HG03175 (cell line): ENCODE results near the gene DDX1.
"Not testable (repeated sequence)": the region's sequence is repeated elsewhere in the genome, so short reads cannot be mapped to it uniquely, and the experiment has no call there.

Experiments used
- ATAC-seq: cut with Tn5 transposase; IDR thresholded peaks from one replicate; pipeline ENCODE4 v1.9.1; 2021; ENCODE audit warnings: mild to moderate bottlenecking, moderate library complexity; ENCODE audit not compliant: unreplicated experiment

Gene DDX1

DNA sequence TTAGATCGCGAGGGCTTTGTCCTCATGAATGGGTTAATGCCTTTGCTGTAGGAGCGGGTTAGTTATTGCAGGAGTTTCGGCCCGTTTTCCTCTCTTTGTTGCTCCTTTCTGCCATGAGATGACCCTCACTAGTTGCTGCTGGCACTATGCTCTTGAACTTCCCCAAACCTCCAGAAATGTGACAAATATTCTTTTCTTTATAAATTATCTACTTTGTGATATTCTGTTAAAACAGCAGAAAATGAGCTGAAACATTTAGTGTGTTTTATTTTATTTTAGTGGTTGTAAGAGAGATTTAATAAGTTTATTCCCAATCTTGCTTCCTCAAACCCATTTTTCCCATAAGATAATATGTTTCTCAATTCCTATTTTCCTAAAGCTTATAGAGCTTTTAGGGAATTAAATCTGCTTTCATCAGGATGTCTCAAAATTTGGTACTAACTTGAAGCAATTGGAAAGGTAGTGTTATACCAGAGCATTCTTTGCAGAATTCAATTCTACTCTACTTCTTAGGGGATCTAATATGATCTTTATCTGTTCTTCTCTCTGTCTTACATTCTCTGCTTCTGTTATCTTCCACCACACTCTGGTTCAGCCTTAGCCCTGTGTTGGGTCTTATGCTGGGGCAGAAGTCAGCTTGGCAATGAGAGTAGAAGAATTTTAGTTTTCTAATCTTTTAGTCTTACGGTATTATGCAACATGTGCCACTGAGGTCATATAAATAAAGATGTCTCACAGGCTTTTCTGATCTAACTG lies 23.1 kb downstream of the DDX1 start:
- no peak for ATAC-seq

DNA sequence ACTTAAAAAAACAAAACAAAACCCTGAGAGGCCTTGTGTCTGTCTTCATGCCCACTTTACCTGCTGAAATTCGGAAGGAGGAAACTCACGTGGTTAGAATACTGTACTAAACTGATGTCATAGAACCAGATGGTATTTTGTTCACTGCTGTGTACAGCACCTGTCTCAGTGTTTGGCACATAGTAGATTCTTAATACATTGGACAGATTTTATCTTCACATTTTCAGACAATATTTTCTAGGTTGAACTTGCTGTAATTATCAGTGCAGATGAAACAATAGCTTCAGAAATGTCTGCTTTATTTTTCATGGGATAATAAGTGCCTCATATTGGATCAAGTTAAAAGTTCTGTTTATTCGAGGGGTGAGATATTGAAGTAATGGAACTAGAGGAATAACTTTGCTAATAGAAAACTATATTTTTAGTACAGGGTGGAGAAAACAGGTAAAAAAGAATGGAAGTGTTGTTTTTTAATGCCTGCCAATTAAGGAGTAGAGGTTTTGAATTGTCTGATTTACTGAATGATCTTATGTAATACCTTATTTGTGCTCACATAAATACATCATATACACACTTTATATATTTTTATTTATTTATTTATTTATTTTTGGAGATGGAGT lies 23.7 kb downstream of the DDX1 start:
- ATAC-seq: no peak

GRCh38 chr2:15616429-15616828 lies 24.8 kb downstream of the DDX1 start:
- no peak for ATAC-seq

GRCh38 chr2:15616850-15617777 lies 25.4 kb downstream of the DDX1 start:
- no peak for ATAC-seq

DNA sequence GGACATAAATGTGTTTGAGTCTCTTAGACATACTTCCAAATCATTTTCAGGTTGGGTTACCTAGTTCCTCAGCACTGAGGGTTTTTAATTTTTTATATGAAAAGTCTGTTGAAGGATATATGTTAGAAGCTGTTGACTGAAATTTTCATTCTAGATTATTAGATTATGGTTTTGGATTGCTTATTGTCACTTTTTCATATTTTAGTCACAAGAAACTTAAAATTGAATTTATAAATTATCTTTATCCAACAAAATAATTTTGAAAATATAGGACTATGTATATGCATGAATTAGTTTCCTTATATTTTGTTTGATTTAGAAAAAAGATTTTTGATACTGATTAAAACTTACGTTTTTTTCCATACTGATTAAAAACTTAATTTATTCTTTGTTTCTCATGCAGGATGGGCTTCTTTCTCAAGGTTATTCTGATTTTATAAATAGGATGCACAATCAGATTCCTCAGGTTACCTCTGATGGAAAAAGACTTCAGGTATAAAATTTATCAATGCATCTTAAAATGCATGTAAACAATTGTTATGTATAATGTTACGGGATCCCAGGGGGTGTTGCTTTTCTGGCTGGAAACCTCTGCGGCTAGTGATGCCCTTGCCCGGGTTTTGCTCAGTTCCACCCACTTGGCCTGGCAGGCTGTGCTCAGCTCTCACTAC lies 26.2 kb downstream of the DDX1 start:
- no peak for ATAC-seq

DNA sequence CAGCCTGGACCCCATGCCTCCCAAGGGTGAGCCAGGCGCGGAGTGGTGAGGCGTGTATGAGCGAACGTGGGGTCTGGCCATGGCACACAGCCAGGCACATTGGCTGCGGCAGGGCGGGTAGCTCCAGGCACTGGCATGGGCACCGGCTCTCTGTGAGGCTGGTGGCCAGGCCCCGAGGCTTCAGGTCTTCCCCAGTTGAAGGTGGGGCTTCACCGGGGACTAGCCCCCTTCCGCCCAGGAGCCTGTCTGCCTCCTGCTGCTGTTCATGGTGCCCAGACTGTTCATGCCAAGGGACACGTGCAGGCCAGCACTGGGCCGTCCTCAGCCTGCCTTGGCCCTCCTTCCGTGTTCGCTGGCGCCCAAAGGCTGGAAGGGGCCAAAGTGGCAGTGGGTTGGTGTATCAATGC lies 26.8 kb downstream of the DDX1 start:
- ATAC-seq: no peak

DNA sequence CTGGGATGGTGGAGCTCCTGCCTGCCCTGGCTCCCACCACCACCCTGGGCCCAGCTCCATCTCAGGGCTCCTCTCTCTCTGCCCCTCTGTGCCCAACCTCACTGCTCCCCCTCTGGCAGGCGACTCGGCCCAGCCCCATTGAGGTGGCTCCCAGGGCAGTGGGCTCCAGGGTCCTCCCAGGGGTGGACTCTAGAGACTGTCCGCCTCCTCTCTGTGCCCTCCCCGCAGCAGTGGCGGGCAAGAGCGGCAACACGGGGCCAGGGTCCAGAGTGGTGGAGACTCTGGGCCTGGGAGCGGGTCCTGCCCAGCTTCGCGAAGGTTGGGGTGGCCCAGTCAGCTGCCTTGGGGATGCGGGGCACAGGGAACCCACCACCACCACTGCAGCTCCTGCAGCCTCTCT lies 27.4 kb downstream of the DDX1 start:
- ATAC-seq: no peak

DNA sequence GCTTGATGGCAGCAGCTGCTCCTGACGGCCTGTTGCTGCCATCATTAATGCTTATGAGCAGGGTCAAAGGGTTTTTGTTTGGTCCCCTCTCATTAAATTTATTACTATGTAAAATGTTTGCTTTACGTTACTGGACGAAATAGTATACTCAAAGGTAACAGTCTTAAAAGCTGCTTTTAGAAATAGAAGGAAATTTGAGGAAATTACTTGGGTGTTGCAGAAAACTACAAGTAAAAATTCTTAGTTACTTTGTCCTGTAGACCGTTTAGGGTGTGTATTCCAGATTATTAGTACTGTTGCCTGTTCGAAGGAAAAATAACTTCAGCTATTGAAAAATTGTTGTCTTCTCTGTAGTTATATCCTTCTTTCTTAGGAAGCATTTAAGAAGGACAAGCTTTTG lies 27.8 kb downstream of the DDX1 start:
- ATAC-seq: no peak

DNA sequence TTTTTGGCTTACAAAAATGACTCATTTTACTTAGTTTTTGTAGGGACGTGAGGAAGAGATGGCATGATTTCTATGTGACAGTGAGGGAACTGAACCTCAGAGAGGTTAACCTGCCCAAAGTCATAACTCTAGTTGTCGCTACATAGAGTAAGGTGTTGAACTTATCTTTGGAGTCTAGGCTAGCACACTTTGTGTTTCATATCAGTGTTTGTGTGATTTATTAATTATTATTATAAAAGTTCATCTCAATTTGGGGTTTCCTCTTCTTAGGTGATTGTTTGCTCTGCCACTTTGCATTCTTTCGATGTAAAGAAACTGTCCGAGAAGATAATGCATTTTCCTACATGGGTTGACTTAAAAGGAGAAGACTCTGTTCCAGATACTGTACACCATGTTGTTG lies 28.3 kb downstream of the DDX1 start:
- ATAC-seq: no peak

DNA sequence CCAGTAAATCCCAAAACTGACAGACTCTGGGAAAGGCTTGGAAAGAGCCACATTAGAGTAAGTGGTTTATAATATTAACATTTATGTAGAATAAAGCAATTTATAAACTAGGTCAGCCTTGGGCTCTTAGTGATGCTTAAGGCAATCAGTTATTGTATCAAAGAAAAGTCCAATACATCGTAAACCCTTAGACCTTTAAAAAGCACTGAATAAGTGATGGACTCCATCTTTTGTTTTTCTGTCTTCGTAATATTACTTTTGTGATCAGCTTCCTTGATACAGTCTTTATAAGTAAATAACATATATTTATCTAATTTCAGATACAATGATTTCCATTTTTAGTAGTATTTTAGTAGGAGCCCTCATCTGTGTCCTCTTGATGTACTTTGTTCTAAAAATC lies 28.7 kb downstream of the DDX1 start:
- ATAC-seq: no peak

DNA sequence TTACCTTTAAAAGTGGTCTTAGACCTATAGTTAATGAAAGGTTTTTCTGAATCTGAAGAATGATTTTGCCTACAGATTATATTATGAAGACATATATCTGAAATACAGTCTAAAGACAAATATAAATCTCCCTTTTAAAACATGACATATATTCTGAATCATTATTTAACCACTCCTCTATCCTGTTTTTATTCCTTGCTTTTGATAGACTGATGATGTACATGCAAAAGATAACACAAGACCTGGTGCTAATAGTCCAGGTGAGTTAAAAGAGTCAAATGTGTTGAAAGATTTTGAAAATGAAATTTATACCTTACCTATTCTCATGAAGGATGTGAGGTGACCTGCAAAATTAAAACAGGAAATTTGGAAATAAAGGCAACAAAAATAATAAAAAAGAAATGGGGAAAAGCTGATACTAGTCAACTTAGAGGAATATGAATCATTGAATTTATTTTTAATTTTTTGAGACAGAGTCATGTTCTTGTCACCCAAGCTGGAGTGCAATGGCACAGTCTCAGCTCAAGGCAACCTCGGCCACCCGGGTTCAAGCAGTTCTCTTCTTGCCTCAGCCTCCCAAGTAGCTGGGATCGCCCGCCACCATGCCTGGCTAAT lies 29.3 kb downstream of the DDX1 start:
- no peak for ATAC-seq

DNA sequence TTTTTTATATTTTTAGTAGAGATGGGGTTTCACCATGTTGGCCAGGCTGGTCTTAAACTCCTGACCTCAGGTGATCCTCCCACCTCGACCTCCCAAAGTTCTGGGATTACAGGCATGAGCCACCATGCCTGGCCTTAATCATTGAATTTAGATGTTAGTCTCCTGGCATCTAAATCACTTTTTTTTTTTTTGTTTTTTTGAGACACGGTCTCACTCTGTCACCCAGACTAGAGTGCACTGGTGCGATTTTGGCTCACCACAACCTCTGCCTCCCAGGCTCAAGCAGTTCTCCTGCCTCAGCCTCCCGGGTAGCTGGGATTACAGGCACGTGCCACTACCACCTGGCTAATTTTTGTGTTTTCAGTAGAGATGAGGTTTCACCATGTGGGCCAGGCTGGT lies 29.8 kb downstream of the DDX1 start:
- ATAC-seq: not testable (repeated sequence)

DNA sequence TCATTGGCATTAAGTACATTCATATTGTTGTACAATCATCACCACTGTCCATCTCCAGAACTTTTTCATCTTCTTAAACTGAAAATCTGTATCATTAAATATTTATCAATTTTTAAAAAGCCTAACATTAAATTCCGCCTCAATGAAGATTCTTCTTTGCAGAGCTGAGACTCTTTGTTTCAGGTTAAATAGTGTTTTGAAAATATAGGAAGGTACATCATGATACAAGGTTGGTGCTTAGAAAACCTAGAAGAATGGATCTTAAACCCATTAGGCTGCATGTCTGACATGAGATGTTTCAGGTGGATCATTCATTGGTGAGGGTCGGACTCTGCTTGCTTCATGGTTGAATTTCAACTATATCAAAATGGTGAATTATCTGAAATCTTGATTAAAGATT lies 30.5 kb downstream of the DDX1 start:
- ATAC-seq: no peak

DNA sequence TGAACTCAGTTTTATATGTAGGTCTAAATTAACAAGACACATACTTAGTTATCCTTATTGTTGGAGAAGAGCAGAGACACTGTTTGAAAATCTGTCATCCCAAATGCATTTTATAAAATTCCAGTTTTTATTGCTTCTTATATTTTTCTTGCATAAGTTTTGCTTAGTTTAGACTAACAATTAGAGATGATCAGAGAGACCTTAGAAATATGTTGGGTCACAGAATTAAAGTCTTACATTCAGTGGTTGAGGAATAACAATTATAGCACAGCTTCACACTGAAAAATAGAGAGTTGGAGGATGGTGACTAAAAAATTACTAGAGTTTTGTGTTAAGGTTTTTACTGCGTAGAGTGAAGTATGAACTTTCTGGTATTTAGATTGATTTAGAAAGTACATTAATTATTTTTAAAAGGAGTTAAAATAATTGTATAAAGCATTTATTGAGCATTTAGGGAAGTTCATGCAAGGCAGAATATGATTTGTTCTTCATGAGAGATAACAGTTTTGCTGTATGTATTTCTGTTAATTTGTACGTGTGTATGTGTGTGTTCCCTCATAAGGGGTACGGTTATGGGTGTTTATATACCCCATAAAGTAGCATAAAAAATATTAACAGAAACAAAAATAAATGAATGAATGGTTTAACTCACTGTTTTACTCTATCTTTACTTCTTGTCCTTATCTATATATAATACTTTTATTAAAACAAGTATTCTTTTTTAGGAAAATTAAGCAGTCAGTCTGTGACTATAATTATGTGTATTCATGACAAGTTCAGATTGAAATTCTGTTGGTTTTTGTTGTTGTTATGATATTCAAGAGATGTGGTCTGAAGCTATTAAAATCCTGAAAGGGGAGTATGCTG lies 31.2 kb downstream of the DDX1 start:
- no peak for ATAC-seq

- ATAC-seq: no peak
These were observed 31.8 kb downstream of the DDX1 start for GRCh38 chr2:15623481-15623796.

GRCh38 chr2:15623898-15624541 lies 32.4 kb downstream of the DDX1 start:
- no peak for ATAC-seq

- no peak for ATAC-seq
These were observed 33.2 kb downstream of the DDX1 start for GRCh38 chr2:15624903-15625302.

DNA sequence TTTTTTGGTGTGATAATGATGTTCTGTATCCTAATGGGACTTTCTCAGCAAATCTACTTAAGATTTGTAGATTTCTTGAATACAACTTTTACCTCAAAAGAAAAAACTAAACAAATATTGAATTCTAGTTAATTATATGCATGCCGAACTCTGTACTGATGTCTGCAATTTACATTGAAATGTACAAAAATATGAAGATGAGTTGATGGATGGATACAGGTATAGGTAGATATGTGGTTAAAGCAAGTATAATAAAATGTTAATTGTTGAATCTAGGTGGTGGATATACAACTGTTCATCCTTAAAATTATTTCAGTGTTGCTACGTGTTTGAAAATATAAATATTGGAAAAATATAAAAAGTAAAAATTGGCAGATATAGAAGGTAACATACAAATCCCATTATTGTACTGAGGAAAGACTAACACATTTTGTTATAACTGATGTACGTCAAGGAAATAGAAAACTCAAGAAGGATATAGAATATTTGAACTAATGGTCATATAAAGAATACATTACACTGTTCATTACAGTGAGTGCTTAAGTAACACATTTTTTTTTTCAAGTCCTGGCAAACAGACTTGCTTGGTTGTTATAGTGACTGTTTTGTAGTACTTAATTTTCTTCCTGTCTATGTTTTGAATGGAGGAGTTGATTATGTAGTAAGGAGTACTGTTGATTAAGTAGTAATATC lies 33.8 kb downstream of the DDX1 start:
- no peak for ATAC-seq

DNA sequence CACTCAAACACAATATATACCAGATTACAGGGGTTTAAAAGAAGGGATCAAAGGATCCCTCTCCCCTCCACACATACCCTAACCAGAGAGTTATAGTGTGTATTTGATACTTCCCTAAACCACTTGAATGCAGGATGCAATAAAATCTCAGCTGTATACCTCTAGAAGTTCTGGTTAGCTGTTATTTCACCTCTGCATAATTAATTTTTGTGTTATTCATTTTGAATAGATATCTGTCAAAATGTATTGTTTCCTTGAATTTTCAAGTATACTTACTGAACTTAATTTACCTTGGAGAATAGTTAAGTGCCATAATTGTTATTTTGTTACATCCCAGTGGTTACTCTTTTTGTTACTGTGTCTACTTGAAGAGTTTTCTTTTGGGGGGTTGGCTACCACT lies 34.5 kb downstream of the DDX1 start:
- ATAC-seq: no peak
